ENCODE measurements around the gene EXOSC10. TPM values are rescaled to one million over a fixed set of nuclear protein-coding genes. Genes with fewer than 3 reads are reported as not detected.

EXOSC10 gene
- total and polyA plus RNA-seq, 2 of the 13 experiments (the other 11 are each of a cell fraction or from before 2014, with no cell fraction given): 48.4 to 67.6 TPM

GRCh38 chr1:11059968-11060830, 39.5 kb downstream of the EXOSC10 start, which contains the start of gene SRM (continued):
- TF ChIP-seq, protein P1, sequence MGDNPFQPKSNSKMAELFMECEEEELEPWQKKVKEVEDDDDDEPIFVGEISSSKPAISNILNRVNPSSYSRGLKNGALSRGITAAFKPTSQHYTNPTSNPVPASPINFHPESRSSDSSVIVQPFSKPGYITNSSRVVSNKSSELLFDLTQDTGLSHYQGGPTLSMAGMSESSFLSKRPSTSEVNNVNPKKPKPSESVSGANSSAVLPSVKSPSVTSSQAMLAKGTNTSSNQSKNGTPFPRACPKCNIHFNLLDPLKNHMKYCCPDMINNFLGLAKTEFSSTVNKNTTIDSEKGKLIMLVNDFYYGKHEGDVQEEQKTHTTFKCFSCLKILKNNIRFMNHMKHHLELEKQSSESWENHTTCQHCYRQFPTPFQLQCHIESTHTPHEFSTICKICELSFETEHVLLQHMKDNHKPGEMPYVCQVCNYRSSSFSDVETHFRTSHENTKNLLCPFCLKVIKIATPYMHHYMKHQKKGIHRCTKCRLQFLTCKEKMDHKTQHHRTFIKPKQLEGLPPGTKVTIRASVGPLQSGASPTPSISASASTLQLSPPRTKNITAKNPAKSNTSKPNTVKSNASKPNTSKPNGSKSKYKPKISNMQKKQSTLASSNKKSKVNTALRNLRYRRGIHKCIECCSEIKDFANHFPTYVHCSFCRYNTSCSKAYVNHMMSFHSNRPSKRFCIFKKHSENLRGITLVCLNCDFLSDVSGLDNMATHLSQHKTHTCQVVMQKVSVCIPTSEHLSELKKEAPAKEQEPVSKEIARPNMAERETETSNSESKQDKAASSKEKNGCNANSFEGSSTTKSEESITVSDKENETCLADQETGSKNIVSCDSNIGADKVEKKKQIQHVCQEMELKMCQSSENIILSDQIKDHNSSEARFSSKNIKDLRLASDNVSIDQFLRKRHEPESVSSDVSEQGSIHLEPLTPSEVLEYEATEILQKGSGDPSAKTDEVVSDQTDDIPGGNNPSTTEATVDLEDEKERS (CRISPR knock-in tag; IDR thresholded peaks at IDR 0.05): no peak
- no peak for TF ChIP-seq MTA3 (CRISPR knock-in tag; IDR thresholded peaks at IDR 0.05)
- no peak for TF ChIP-seq ZBTB1 (CRISPR knock-in tag; IDR thresholded peaks at IDR 0.05; ENCODE audit: borderline replicate concordance)
- TF ChIP-seq FOSL2 (CRISPR knock-in tag; IDR thresholded peaks at IDR 0.05): peak; percentile 17; the same call in 1 of the 2 replicates
- no peak for TF ChIP-seq ZNF282 (IDR thresholded peaks at IDR 0.05; ENCODE audit: partially characterized antibody)
- no peak for TF ChIP-seq IKZF1 (IDR thresholded peaks at IDR 0.05)
- TF ChIP-seq RFXANK (CRISPR knock-in tag; IDR thresholded peaks at IDR 0.05): no peak
- TF ChIP-seq ZNF562 (CRISPR knock-in tag; IDR thresholded peaks at IDR 0.05; ENCODE audit: borderline replicate concordance): no peak
- TF ChIP-seq MAFG (CRISPR knock-in tag; IDR thresholded peaks at IDR 0.05): no peak
- no peak for TF ChIP-seq ZNF737 (CRISPR knock-in tag; IDR thresholded peaks at IDR 0.05; ENCODE audit: borderline replicate concordance)
- no peak for TF ChIP-seq HNF4A (CRISPR knock-in tag; IDR thresholded peaks at IDR 0.05)
- TF ChIP-seq XRCC5 (optimal IDR thresholded peaks at IDR 0.05; ENCODE audit: low read length): no peak
- TF ChIP-seq ZNF44 (CRISPR knock-in tag; IDR thresholded peaks at IDR 0.05): no peak
- TF ChIP-seq ZNF34 (CRISPR knock-in tag; IDR thresholded peaks at IDR 0.05; ENCODE audit: borderline replicate concordance): no peak
- TF ChIP-seq YEATS2 (CRISPR knock-in tag; IDR thresholded peaks at IDR 0.05; ENCODE audit: borderline replicate concordance): no peak
- TF ChIP-seq RORA (CRISPR knock-in tag; IDR thresholded peaks at IDR 0.05): 0 out of 2 replicates have a peak, but pooled peaks have one; percentile 62
- no peak for TF ChIP-seq MYPOP (CRISPR knock-in tag; IDR thresholded peaks at IDR 0.05)
- no peak for TF ChIP-seq ZNF335 (CRISPR knock-in tag; IDR thresholded peaks at IDR 0.05)
- TF ChIP-seq GMEB2 (CRISPR knock-in tag; IDR thresholded peaks at IDR 0.05; ENCODE audit: low read depth): no peak
- no peak for TF ChIP-seq ZNF704 (CRISPR knock-in tag; IDR thresholded peaks at IDR 0.05; ENCODE audit: borderline replicate concordance)
- no peak for TF ChIP-seq ZC3H13 (CRISPR knock-in tag; IDR thresholded peaks at IDR 0.05)
- TF ChIP-seq, protein P2, sequence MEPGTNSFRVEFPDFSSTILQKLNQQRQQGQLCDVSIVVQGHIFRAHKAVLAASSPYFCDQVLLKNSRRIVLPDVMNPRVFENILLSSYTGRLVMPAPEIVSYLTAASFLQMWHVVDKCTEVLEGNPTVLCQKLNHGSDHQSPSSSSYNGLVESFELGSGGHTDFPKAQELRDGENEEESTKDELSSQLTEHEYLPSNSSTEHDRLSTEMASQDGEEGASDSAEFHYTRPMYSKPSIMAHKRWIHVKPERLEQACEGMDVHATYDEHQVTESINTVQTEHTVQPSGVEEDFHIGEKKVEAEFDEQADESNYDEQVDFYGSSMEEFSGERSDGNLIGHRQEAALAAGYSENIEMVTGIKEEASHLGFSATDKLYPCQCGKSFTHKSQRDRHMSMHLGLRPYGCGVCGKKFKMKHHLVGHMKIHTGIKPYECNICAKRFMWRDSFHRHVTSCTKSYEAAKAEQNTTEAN (CRISPR knock-in tag; conservative IDR thresholded peaks at IDR 0.05): no peak
- TF ChIP-seq HDAC1 (CRISPR knock-in tag; IDR thresholded peaks at IDR 0.05): no peak; the same call in none of the 2 replicates

Measured in HepG2 (cell line).